Activated gamma-delta T cell treated with Interleukin-2 at 50 U/mL for 16 hours (primary cell): ENCODE results near the gene BABAM2.
"Not testable (repeated sequence)": the region's sequence is repeated elsewhere in the genome, so short reads cannot be mapped to it uniquely, and the experiment has no call there.

Experiments used
- DNase-seq: peaks from one replicate; pipeline ENCODE4 v3.0.0-alpha.2; 2020

Gene BABAM2

DNA sequence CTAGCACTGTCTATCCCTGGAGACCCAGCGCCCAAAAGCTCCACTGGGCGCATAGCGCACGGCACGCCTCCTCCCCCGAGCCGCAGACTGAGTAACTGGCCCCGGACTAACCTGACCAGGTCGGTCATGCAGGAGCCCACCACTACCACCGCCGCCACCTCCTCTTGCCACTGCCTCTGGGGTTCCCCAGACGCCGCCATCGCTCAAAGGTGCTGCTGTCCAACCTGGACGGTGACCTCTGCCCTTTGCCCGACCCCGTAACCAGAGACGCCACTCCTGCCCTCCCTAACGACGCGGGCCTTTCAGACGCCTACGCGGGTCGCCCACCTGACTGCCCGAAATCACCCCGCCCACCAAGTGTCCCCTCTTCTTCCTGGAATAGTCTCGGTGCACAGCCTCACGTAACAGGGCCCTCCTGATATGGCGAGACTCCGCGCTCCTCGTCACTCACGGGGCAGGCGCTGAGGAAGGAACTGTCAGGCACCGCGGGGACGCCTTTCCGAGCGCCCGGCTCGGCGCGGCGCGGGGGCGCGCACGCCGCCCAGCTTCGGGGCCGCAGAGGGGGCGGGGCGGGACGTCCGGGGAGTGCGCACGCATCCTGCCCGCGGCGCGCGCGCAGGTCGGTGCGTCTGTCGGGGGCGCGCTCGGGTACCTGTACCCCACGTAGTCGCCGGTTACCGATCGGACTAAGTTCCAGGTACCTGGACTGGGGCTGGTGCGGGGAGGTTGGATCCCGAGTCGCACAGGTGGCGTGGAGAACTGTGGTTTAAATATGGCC, at the start of gene BABAM2, which contains the start of gene RBKS:
BABAM2 (plus strand) TSS at position 584 of the 778 bp plus-strand sequence. CDS start 3,828 bp downstream, outside the sequence.
RBKS (minus strand) TSS at position 242 of the 778 bp plus-strand sequence; CDS start at position 200, 42 bp downstream.
- DNase-seq, result peak; percentile 88

- no peak for DNase-seq
Observed at GRCh38 chr2:27842894-27843293, 47.6 kb upstream of the BABAM2 start.

DNA sequence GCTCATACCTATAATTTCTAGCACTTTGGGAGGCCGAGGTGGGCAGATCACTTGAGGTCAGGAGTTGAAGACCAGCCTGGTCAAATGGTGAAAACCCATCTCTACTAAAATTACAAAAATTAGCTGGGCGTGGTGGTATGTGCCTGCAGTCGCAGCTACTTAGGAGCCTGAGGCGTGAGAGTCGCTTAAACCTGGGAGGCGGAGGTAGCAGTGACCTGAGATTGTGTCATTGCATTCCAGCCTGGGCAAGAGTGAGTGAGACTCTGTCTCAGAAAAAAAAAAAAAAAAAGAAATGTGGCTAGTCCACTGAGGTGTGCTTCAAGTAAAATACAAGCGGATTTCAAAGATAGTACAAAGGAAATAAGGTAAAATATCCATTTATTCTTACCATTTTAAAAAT, 46.5 kb upstream of the BABAM2 start:
- no peak for DNase-seq

GRCh38 chr2:27844821-27845255, 45.7 kb upstream of the BABAM2 start:
- DNase-seq, result no peak

GRCh38 chr2:27847333-27847732, 43.2 kb upstream of the BABAM2 start:
- DNase-seq, result no peak

- no peak for DNase-seq
Observed at GRCh38 chr2:27849558-27850205, 40.8 kb upstream of the BABAM2 start.

DNA sequence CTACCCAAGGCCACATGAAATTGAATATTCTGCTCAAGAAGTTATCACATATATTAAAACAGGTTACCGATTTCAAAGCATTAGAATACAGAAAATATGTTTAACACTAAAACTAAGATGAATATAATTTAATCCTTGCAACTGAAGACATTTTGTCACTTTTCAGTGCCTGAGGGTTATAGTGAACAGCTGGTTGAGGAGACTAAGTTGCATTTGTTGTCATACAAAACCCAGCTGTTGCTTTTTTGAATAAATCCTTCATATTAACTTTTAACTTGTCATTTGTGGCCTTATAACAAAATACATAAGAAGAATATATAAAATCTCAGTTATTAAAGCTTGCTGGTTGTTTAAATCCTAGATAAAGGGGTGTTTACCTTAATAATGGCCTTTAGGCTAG, 37.8 kb upstream of the BABAM2 start:
- DNase-seq, result no peak

GRCh38 chr2:27854229-27854862, 36.2 kb upstream of the BABAM2 start:
- no peak for DNase-seq

DNA sequence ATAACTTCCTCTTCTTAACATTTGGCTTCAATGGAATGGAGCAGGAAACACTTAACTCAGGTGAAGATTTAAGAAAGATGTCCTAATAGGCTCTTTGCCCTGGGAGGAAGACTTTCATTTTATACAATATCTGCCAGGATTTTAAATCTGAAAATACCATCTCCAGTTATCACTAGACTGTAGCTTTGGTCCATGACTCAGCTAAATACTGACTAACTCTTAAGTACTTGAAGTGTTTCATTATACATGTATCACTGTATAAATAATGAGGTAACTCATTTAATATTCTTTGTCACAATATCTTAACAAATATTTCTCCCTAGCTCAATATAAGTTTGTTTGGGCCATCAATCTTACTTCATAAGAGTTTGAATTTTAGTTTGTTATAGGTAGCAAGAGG, 35.1 kb upstream of the BABAM2 start:
- DNase-seq, result no peak

DNA sequence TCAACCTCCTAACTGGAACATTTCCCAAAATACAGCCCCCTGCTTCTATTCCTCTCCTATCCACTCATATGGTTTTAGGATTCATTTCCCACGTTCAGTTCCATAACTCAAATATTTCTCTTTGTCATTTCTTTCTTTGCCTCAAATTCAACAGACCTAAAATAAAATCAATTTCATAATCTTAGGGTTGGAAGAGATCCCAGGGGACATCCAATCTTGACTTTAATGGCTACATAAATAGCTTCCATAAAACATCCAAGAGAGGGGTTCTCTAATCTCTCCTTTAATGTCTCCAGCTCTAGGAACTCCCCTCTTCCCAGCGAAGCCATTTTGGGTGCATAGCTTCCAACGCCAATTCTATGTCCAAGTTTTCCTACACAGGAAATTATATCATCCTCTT, 34.1 kb upstream of the BABAM2 start:
- DNase-seq, result no peak

DNA sequence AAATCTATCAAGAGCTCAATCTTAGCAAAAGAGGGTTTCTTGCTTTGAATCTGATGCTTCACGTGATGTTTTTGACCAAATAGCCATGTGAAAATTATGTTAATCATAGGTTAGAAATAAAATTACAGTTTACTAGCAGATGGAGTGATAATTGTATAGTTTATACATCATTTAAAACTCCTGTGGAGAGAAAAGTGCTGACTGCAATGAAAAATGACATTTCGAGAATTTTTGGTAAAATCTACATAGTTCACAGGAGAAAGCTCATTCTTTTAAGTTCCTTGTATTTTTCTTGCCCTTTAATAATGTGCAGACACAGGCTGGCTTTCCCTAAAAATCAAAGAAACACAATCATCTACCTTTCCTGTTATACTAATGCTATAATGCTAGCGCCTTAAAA, 33.6 kb upstream of the BABAM2 start:
- DNase-seq, result no peak

- no peak for DNase-seq
Observed at GRCh38 chr2:27857417-27858172, 32.9 kb upstream of the BABAM2 start.

DNA sequence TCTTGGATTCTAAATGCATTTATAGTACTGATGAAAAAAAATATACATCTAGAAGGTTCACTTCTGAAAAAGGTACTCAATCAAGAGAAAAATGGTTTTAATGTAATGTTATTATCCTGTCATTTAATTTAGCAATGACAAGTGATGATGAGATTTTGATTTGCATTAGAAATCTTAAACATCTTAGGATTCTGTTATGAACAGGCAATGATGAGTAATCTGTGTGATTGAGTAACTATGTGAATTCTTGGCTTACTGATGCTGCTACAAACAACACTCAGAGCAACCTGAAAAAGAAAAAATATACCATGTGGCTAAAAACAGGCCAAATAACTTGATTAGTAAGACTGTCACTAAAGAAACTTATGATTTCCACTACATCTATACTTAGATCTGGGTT, 30.4 kb upstream of the BABAM2 start:
- no peak for DNase-seq

GRCh38 chr2:27863146-27863545, 27.4 kb upstream of the BABAM2 start:
- no peak for DNase-seq

DNA sequence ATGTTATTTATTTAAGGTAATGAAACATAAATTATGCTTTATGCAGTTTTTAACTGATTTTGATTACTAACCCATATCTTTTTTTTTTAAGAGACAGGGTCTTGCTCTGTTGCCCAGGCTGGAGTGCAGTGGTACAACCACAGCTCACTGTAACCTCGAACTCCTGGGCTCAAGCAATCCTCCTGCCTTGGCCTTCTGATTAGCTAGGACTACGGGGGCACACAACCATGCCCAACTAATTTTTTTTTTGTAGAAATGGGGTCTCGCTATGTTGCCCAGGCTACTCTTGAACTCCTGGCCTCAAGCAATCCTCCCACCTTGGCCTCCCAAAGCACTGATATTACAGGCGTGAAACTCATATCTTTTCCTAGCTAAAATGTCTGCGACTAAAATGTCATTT, 26.6 kb upstream of the BABAM2 start:
- DNase-seq, result not testable (repeated sequence)

DNA sequence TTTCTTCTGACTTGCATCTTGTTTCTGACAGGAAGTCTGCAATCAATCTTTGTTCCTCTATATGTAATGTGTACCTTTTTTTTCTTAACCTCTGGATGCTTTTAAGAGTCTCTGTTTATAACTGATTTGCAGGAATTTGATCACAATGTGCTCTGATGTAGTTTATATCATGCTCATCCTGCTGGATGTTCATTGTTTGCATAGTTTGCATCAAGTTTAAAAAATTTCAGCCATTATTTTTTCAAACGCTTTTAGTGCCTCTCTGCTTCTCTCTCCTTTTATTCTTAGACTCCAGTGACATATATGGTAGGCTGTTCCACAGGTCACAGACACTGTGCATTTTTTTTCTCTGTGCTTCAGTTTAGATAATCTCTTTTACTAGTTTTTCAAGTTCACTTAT, 24.3 kb upstream of the BABAM2 start:
- no peak for DNase-seq

- DNase-seq, result no peak
Observed at GRCh38 chr2:27869763-27870162, 20.8 kb upstream of the BABAM2 start.

DNA sequence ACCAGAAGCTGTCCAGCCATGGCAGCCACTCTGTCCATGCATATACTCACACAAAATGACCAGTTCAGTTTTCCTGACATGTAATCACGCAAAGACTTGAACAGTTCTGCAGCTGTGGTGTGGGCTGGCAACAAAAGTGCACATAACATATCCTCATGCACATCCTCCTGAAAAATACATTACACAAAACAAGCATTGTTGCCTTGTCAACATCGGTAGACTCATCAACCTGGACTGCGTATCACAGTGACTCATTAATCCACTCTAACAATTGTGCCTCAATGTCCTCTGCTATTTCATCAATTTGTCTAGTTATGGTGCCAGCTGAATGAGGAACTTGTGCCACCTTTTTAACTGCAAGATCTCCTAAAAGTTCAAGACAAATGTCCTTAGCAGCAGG, 19.8 kb upstream of the BABAM2 start:
- no peak for DNase-seq

GRCh38 chr2:27871802-27872201, 18.7 kb upstream of the BABAM2 start:
- no peak for DNase-seq

GRCh38 chr2:27873091-27873490, 17.4 kb upstream of the BABAM2 start:
- DNase-seq, result no peak

DNA sequence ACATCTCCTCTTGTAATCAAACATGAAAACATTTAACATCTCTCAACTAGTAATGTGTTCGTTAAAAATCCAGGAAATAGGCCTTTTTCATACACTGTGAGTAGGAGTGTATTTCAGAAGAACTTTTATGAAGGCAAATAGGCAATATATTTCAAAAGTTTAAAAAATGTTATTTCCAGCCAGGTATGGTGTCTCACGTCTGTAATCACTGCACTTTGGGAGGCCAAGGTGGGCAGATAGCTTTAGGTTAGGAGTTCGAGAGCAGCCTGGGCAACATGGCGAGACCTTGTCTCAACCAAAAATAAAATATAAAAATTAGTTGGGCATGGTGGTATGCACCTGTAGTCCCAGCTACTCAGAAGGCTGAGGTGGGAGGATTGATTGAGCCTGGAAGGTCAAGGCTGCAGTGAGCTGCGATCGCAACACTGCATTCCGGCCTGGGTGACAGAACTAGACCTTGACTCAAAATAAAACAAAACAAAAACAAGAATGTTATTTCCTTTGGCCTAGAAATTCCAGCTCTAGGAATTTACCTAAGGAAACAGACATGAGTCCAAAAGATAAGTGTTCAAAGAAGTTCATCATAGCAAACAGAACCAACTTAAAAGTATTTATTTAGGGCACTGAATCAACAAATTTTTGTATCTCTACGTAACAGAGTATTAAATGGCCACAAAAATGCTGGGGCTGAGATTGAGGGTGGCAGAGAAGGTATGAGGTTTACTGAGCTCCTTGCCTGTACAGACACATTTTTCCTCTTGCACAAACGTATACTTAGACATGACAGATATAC, 15.2 kb upstream of the BABAM2 start:
- no peak for DNase-seq

DNA sequence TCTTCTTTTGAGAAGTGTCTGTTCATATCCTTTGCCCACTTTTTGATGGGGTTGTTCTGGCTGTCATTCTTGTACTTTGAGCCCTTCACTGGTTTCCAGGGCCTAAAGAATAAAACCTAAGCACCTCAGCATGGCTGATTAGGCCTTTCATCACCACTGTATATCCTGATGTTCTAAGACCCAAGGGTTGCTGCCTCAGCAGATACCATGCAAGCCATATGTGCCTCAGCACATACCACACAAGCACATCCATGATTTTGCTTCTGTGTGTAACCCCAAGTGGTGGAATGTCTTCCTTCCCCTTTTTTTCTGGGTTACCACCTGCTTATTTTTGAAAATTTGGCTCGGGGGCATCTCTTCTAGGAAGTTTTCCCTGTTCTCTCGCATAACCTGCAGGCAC, 11.7 kb upstream of the BABAM2 start:
- DNase-seq, result no peak
